Measurements from ENCODE around the gene LPIN2.

The LPIN2 gene, protein sequence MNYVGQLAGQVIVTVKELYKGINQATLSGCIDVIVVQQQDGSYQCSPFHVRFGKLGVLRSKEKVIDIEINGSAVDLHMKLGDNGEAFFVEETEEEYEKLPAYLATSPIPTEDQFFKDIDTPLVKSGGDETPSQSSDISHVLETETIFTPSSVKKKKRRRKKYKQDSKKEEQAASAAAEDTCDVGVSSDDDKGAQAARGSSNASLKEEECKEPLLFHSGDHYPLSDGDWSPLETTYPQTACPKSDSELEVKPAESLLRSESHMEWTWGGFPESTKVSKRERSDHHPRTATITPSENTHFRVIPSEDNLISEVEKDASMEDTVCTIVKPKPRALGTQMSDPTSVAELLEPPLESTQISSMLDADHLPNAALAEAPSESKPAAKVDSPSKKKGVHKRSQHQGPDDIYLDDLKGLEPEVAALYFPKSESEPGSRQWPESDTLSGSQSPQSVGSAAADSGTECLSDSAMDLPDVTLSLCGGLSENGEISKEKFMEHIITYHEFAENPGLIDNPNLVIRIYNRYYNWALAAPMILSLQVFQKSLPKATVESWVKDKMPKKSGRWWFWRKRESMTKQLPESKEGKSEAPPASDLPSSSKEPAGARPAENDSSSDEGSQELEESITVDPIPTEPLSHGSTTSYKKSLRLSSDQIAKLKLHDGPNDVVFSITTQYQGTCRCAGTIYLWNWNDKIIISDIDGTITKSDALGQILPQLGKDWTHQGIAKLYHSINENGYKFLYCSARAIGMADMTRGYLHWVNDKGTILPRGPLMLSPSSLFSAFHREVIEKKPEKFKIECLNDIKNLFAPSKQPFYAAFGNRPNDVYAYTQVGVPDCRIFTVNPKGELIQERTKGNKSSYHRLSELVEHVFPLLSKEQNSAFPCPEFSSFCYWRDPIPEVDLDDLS

DNA sequence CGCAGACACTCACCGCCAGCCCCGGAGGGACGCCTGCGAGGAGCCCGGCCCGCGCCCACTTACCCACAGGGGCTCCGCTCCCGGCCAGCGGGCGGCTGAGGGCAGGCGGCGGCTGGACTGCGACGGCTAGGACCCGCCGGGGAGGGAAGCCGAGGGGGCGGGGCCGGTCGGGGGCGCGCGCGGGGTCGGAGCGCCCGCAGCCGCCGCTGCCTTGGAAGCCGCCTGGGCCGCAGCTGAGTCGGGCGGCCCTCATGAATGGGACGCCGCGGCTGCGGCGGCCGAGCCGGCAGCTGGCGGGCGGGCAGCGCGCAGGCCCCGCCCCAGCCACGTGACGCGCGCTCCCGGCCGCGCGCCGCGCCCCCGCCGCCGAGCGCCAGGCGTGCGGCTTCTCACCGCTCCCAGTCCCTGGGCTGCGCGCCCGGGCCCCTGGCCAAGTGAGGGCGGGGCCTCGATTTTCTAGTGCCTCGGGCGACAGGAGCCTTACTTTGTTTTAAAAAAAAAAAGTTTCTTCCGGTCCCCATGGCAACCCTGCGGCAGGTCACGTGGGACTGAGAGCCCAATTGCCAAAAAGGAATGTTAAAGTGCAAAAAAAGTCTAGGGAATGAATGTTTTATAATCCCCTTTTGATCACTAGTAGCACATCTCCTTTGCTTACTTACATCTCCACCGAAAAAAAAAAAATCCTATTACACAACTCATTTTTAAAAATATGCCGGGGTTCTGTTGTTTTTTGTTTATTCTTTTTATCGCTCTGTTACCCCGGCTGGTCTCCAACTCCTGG, at the start of gene LPIN2:
LPIN2 (minus strand) TSS at position 121 of the 781 bp plus-strand sequence. CDS start 52,304 bp downstream, outside the sequence.
- Histone ChIP-seq H3K4me3 (ENCODE audit: low read depth, low read length) (peak within 1 kb of the TSS; percentile 89), H3K9me3 (ENCODE audit: control insufficient read depth, insufficient read depth, low read length) (no peaks in the 10 kb centered on the region), H3K36me3 (ENCODE audit: control insufficient read depth, insufficient read depth, low read length) (peaks cover 14% of the 10 kb centered on the region), H3K4me1 (ENCODE audit: control insufficient read depth, insufficient read depth, low read length) (peaks cover 7% of the 10 kb centered on the region), H3K27me3 (ENCODE audit: control insufficient read depth, insufficient read depth, low read length) (no peaks in the 10 kb centered on the region), H3K27ac (ENCODE audit: low read depth, low read length) (peak within 1 kb of the TSS; percentile 91), H3K9ac (ENCODE audit: low read depth, low read length) (peak within 1 kb of the TSS; percentile 72)

DNA sequence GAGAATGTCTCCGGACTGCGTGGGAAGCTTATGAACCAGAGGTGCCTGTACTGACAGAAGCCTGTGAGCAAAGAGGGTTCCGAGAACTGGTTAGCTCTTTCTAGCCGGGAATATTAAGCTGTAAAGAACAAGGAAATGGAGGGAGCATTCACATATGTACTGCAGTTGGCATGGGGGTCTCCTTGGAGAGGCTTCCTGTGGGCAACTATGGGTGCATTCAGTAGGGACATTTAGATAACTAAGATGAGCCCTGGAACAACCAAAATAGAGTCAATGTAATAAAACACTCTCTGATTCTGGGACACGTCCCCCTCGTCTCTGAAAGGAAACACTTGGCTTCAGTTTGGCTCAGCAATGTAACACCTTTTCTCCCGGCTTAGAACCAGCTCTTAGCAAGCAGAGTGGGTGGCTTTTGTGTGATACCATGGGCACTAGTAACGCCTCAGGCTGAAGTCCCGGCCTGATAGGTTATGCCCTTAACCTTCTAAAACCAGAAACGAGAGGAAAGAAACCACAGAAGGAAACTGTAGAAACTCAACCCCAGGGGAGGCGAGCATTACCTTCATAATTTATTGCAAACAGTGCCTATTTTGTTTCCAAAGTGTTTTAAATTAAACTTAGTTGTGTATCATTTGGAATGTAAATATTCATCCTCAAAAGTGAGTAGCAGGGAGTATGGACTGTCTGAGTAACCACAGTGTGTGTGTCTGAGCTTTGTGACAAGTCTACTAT, 48.8 kb upstream of the LPIN2 start:
- H3K36me3 ChIP-seq (ENCODE audit: control insufficient read depth, insufficient read depth, low read length): no peaks in the 10 kb centered on the region
- no peak overlapping the region for H3K4me3 ChIP-seq (ENCODE audit: low read depth, low read length)
- H3K9me3 ChIP-seq (ENCODE audit: control insufficient read depth, insufficient read depth, low read length): no peaks in the 10 kb centered on the region
- no peak overlapping the region for H3K9ac ChIP-seq (ENCODE audit: low read depth, low read length)
- no peaks in the 10 kb centered on the region for H3K27me3 ChIP-seq (ENCODE audit: control insufficient read depth, insufficient read depth, low read length)
- H3K4me1 ChIP-seq (ENCODE audit: control insufficient read depth, insufficient read depth, low read length): no peaks in the 10 kb centered on the region; the same call in 1 of the 2 replicates
- H3K27ac ChIP-seq (ENCODE audit: low read depth, low read length): no peak overlapping the region

DNA sequence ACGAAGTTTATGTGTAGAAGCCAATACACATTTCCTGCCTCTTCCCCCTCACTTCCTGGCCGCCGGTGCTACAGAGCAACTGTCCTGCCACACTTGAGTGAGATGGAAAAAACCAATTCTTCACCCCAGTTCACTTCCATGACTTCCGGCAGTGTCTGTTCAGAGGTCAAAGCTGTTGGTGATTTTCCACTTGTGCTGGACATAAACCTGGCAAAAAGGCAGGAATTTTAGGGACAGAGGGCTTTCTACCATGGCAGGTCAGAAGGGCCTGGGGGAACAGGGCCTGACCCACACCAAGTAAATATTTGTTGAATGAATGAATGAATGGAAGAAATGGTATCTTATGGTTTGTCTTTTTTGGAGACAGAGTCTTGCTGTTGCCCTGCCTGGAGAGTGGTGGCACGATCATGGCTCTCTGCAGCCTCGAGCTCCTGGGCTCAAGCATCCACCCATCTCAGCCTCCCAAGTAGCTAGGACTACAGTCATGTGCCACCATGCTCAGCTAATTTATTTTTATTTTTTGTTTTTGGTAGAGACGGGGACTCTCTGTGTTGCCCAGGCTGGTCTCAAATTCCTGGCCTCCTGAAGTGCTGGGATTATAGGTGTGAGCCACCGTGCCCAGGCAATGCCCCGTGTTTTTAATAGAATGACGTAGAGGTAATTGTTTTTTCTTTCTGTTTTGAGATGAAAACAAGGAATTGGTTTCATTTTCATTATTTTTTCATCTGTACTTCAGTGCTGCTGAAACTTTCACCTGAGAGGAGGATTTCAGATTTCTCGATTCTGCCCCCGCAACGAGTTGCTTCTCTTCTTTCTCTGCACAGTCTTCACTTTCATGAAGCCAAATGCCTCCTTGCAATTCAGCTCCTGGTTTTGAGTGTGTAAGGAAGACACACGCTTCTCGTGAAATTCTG, 48.0 kb upstream of the LPIN2 start:
- Histone ChIP-seq H3K27me3 (ENCODE audit: control insufficient read depth, insufficient read depth, low read length) (no peaks in the 10 kb centered on the region), H3K4me3 (ENCODE audit: low read depth, low read length) (no peak overlapping the region), H3K9ac (ENCODE audit: low read depth, low read length) (no peak overlapping the region), H3K4me1 (ENCODE audit: control insufficient read depth, insufficient read depth, low read length) (no peaks in the 10 kb centered on the region; the same call in 1 of the 2 replicates), H3K36me3 (ENCODE audit: control insufficient read depth, insufficient read depth, low read length) (no peaks in the 10 kb centered on the region), H3K9me3 (ENCODE audit: control insufficient read depth, insufficient read depth, low read length) (no peaks in the 10 kb centered on the region), H3K27ac (ENCODE audit: low read depth, low read length) (no peak overlapping the region)

DNA sequence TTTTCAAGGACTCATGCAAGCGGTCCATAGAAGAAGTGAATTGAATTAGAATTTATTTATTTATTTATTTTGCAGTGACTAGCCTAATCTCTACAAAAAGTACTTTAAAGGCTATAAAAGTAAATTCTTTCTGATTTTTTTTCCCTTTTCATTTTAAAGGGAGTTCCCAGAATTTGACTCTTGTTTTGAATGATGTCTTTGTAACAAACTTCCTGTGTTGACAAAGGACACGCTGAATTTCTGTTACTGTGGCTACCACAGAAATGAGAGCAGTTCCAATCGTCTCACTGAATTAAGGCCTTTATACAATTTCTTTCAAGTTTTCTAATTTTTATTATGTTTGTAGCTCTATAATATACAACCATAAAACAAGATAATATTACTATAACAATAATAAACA, 46.3 kb upstream of the LPIN2 start:
- no peak overlapping the region for H3K4me3 ChIP-seq (ENCODE audit: low read depth, low read length)
- no peaks in the 10 kb centered on the region for H3K9me3 ChIP-seq (ENCODE audit: control insufficient read depth, insufficient read depth, low read length)
- H3K36me3 ChIP-seq (ENCODE audit: control insufficient read depth, insufficient read depth, low read length): no peaks in the 10 kb centered on the region
- no peak overlapping the region for H3K27ac ChIP-seq (ENCODE audit: low read depth, low read length)
- no peaks in the 10 kb centered on the region; the same call in 1 of the 2 replicates for H3K4me1 ChIP-seq (ENCODE audit: control insufficient read depth, insufficient read depth, low read length)
- no peak overlapping the region for H3K9ac ChIP-seq (ENCODE audit: low read depth, low read length)
- no peaks in the 10 kb centered on the region for H3K27me3 ChIP-seq (ENCODE audit: control insufficient read depth, insufficient read depth, low read length)

DNA sequence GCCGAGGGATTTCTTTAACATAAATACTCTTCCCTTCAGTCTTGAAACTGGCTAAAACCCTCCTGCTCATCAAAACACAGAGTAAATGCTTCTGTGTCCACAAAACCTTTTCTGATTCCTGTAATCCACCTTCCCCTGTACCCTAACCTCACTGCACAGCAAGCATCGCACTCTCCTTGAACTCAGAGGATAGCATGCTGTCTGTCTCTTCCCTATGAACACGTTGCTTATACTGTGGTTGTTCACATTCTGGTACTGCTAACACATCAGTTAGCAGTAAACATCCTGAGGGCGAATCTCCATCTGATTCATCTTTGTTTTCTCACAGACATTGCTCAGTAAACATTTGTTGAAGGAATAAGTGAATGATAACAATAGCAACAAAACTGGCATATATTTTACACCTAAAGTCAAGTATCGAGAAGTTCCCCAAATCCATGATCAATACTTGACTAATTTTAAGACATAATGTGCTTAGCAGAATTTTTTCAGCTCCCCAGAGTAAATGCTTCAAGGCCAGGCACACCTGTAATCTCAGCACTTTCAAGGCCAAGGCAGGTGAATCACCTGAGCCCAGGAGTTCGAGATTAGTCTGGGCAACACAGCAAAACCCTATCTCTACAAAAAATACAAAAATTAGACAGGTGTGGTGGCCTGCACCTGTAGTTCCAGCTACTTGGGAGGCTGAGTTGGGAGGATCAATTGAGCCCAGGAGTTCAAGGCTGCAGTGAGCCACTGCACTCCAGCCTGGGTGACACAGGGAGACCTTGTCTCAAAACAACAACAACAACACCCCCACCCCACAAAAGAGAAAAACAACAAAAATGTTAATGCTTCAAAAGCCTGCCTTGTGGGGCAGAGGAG, 45.6 kb upstream of the LPIN2 start:
- Histone ChIP-seq H3K9me3 (ENCODE audit: control insufficient read depth, insufficient read depth, low read length) (no peaks in the 10 kb centered on the region), H3K4me1 (ENCODE audit: control insufficient read depth, insufficient read depth, low read length) (no peaks in the 10 kb centered on the region; the same call in 1 of the 2 replicates), H3K27me3 (ENCODE audit: control insufficient read depth, insufficient read depth, low read length) (no peaks in the 10 kb centered on the region), H3K36me3 (ENCODE audit: control insufficient read depth, insufficient read depth, low read length) (no peaks in the 10 kb centered on the region), H3K4me3 (ENCODE audit: low read depth, low read length) (no peak overlapping the region), H3K9ac (ENCODE audit: low read depth, low read length) (no peak overlapping the region), H3K27ac (ENCODE audit: low read depth, low read length) (no peak overlapping the region)

DNA sequence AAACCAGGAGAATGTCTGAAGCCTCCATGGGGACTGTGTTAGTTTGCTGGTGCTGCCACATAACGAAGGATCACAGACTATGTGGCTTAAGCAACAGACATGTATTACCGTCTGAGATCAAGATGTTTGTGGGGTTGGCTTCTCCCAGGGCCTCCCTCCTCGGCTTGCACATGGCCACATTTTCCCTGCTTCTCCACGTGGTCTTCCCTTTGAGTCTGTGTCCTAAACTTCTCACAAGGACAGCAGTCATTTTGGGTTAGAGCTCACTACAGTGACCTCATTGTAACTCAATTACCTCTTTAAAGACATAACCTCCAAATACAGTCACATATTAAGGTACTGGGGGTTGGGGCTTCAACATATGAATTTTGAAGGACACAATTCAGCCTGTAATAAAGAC, 44.6 kb upstream of the LPIN2 start:
- Histone ChIP-seq H3K27ac (ENCODE audit: low read depth, low read length) (no peak overlapping the region), H3K4me1 (ENCODE audit: control insufficient read depth, insufficient read depth, low read length) (no peaks in the 10 kb centered on the region; the same call in 1 of the 2 replicates), H3K27me3 (ENCODE audit: control insufficient read depth, insufficient read depth, low read length) (no peaks in the 10 kb centered on the region), H3K9me3 (ENCODE audit: control insufficient read depth, insufficient read depth, low read length) (no peaks in the 10 kb centered on the region), H3K36me3 (ENCODE audit: control insufficient read depth, insufficient read depth, low read length) (no peaks in the 10 kb centered on the region), H3K4me3 (ENCODE audit: low read depth, low read length) (no peak overlapping the region), H3K9ac (ENCODE audit: low read depth, low read length) (no peak overlapping the region)

DNA sequence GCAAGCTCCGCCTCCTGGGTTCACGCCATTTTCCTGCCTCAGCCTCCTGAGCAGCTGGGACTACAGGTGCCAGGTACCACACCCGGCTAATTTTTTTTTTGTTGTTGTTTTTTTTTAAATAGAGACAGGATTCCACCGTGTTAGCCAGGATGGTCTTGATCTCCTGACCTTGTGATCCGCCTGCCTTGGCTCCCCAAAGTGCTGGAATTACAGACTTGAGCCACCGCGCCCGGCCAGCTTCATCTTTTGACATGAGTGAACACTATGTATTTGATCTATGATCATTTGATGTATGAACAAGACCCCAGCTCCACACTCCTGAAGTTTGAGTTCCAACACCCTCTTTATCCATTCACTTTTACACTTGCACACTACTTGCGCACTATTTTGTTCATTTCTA, 43.4 kb upstream of the LPIN2 start:
- H3K36me3 ChIP-seq (ENCODE audit: control insufficient read depth, insufficient read depth, low read length): no peaks in the 10 kb centered on the region
- H3K27me3 ChIP-seq (ENCODE audit: control insufficient read depth, insufficient read depth, low read length): no peaks in the 10 kb centered on the region
- no peak overlapping the region for H3K4me3 ChIP-seq (ENCODE audit: low read depth, low read length)
- H3K4me1 ChIP-seq (ENCODE audit: control insufficient read depth, insufficient read depth, low read length): peaks cover 5% of the 10 kb centered on the region
- H3K27ac ChIP-seq (ENCODE audit: low read depth, low read length): no peak overlapping the region
- H3K9me3 ChIP-seq (ENCODE audit: control insufficient read depth, insufficient read depth, low read length): no peaks in the 10 kb centered on the region
- H3K9ac ChIP-seq (ENCODE audit: low read depth, low read length): no peak overlapping the region

DNA sequence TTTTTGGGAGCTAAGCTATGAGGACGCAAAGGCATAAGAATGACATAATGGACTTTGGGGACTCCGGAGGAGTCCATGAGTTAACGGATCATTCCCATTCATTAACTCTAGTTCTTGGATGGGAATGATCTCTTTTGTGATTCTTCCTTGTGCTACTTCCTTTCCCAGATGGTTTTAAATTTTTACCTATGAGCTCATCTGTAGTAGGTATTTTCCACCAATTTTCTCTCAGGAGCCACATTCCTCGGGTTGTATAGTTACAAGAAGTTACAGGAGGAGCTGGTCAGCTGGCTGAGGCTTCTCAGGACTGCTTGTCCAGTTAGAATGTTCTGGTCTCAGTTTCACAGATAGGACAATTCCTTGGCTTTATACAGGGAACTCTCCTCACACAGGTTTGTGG, 42.9 kb upstream of the LPIN2 start:
- Histone ChIP-seq H3K27me3 (ENCODE audit: control insufficient read depth, insufficient read depth, low read length) (no peaks in the 10 kb centered on the region), H3K9ac (ENCODE audit: low read depth, low read length) (no peak overlapping the region), H3K9me3 (ENCODE audit: control insufficient read depth, insufficient read depth, low read length) (no peaks in the 10 kb centered on the region), H3K36me3 (ENCODE audit: control insufficient read depth, insufficient read depth, low read length) (no peaks in the 10 kb centered on the region), H3K27ac (ENCODE audit: low read depth, low read length) (no peak overlapping the region), H3K4me1 (ENCODE audit: control insufficient read depth, insufficient read depth, low read length) (peaks cover 8% of the 10 kb centered on the region), H3K4me3 (ENCODE audit: low read depth, low read length) (no peak overlapping the region)

DNA sequence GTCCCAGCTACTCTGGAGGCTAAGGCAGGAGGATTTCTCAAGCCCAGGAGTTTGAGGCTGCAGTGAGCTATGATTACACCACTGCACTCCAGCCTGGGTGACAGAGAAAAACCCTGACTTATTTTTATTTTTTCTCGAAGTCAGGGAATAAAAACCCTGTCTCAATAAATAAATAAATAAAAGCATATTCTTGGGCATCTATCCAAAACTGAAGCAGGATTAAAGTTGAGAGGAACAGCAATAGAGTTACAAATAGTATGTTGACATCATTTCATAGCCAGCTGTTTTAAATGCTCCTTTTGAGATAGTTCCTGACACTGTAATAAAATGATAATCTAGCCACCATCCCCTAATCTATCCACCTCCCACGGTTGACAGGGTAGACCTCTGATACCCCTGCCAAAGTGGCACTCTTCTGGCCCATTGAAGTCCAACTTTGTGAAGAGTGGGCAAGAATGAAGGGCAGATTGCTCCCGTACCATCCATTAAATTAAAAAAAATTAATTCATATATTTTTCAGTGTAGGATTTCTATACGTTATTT, 42.3 kb upstream of the LPIN2 start:
- no peak overlapping the region for H3K27ac ChIP-seq (ENCODE audit: low read depth, low read length)
- no peaks in the 10 kb centered on the region for H3K27me3 ChIP-seq (ENCODE audit: control insufficient read depth, insufficient read depth, low read length)
- H3K4me1 ChIP-seq (ENCODE audit: control insufficient read depth, insufficient read depth, low read length): peaks cover 8% of the 10 kb centered on the region
- H3K4me3 ChIP-seq (ENCODE audit: low read depth, low read length): no peak overlapping the region
- H3K9ac ChIP-seq (ENCODE audit: low read depth, low read length): no peak overlapping the region
- no peaks in the 10 kb centered on the region for H3K9me3 ChIP-seq (ENCODE audit: control insufficient read depth, insufficient read depth, low read length)
- H3K36me3 ChIP-seq (ENCODE audit: control insufficient read depth, insufficient read depth, low read length): no peaks in the 10 kb centered on the region

Data from HUES48 (cell line).